HL-60 (cell line): ENCODE measurements around the gene RPL26.

Experiments
- CTCF ChIP-seq: IDR thresholded peaks from one replicate; pipeline ENCODE4 v1.5.1; 2011; ENCODE audit warnings: low read length, control low read depth, inconsistent platforms; ENCODE audit not compliant: insufficient read depth
- GABPA ChIP-seq: IDR thresholded peaks from 2 replicates; pipeline ENCODE4 v1.6.1; 2012; ENCODE audit warnings: low read depth
- REST ChIP-seq: IDR thresholded peaks from 2 replicates; pipeline ENCODE4 v1.6.1; 2012; ENCODE audit warnings: low read depth; ENCODE audit not compliant: insufficient replicate concordance

- TF ChIP-seq CTCF: no peak
- TF ChIP-seq GABPA: no peak
- no peak for TF ChIP-seq REST
Observed at GRCh38 chr17:8359769-8360168, 23.2 kb downstream of the RPL26 start.
